Stimulated activated CD4-positive, alpha-beta T cell treated with anti-CD3 and anti-CD28 coated beads, Interleukin-15, amount 100 ng/mL, for 24 hours (primary cell): ENCODE measurements around the gene TINAGL1.

Experiments
- DNase-seq: peaks from one replicate; pipeline ENCODE4 v3.0.0-alpha.2; 2020

The TINAGL1 gene, protein sequence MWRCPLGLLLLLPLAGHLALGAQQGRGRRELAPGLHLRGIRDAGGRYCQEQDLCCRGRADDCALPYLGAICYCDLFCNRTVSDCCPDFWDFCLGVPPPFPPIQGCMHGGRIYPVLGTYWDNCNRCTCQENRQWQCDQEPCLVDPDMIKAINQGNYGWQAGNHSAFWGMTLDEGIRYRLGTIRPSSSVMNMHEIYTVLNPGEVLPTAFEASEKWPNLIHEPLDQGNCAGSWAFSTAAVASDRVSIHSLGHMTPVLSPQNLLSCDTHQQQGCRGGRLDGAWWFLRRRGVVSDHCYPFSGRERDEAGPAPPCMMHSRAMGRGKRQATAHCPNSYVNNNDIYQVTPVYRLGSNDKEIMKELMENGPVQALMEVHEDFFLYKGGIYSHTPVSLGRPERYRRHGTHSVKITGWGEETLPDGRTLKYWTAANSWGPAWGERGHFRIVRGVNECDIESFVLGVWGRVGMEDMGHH

DNA sequence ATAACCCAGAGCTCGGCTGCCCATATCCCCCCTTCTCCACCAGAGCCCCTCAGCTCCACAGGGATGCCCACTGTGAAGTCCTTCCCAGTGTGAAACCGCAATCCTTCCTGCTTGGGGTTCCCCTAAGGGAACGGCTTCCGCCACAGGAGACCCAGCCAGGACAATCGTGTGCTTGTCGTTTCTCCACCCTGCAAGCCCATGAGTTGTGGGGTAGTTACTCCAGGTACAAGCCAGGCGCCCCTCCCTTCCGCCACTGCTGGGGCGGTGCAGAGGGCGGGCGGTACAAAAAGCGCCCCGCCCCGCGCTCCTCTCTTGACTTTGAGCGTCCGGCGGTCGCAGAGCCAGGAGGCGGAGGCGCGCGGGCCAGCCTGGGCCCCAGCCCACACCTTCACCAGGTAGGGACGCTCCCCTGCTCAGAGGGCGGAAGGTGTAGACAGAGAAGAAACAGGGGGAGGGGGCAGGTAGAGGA lies at the start of gene TINAGL1:
TSS of gene TINAGL1 (plus strand) at position 315 of the 469 bp plus-strand sequence. CDS start 634 bp downstream, outside the sequence.
- DNase-seq: no peak

DNA sequence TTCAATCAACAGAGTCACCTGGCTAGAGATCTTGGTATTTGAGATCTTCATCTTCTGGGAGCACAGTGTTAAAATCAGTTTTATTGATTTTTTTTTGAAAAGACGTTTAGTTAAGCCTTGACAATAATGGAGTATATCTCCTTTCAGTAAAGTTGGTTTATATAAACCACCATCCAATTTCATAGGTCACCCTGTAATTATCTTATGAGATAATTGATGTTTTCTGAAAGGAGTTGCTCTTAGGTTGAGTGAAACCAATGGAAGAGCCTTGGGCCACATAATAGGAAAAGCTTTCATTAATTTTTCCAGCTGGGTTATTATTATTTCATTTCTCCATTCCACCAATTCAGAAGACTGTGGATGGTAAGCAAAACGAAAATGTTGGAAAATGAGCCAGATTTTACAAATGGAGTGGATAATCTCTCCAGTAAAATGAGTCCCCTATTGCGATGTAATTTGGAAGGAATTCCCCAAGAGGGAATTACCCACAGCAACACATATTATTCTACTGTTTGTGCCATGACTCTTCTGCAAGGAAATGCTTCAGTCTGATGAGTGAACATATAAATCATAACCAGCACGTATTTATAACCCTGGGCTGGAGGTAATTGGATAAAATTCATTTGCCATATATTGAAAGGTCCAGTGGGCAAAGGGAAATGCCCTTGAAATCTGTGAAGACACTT lies 46.2 kb upstream of the TINAGL1 start:
- DNase-seq: no peak

DNA sequence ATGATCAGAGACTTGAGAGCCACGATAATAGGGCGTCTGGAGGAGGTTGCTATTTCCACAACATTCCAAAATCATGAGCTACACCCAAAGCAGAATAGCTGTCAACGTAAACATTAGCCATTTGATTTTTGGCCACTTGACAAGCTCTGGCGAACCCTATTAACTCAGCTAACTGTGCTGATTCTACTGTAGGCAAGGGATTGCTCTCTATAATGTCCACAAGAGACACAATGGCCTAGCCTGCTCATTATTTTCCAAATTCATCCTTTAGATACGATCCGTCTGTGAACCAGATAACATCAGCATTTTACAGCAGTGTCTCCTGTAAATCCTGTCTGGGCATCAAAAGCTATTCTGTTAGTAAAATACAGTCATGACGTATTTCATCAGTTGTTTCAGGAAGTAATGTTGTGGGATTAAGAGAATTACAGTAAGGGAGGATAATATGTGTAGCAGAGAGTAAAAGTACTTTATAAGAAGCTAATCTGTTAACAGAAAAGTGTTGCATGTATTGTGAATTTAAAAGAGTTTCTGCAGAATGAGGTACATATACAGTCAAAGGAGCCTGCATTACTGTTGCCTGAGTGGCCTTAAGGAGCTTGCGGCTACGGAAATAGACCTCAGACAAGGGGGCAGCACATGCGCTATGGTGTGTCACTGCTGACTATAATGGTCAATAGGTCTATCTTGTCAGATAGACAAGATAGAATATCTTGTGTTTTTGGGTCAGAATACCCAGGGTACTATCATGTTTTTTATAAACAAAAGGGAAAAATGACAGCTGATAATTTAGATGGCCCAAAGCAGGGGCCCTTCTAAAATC lies 44.9 kb upstream of the TINAGL1 start:
- DNase-seq: no peak

DNA sequence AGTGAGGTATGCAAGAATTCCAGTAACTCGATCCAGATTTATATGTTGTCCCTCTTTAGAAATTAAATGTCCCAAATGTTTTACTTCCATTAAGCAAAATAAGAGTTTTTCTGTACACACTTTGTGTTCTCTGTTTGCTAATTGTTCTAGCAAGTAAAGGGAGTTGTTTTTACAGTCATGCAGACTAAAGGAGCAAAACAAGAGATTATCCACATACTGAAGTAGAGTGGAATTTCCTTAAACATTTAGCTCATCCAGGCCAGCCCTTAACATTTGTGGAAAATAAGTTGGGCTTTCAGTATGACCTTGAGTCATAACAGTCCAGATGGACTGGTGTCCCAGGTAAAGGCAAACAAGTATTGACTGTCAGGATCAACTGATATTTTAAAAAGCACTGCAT lies 44.1 kb upstream of the TINAGL1 start:
- DNase-seq: no peak

DNA sequence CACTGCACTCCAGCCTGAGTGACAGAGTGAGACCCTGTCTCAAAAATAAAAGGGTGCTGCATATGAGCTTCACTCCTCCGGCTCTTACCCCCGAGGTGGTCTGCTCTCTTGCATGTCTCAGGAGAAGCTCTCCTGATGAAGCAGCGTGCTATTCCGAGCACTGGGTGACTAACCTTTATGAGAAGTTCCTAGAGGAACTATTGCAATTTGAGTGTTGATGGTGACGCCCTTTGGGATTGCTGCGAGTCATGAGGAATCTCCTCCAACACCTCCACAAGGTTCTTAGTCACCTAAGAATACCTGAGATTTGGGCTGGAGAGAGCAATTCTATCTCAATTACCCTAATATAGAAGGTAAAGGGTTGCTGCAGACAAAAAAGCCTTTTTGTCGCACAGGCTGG lies 40.8 kb upstream of the TINAGL1 start:
- DNase-seq: no peak

DNA sequence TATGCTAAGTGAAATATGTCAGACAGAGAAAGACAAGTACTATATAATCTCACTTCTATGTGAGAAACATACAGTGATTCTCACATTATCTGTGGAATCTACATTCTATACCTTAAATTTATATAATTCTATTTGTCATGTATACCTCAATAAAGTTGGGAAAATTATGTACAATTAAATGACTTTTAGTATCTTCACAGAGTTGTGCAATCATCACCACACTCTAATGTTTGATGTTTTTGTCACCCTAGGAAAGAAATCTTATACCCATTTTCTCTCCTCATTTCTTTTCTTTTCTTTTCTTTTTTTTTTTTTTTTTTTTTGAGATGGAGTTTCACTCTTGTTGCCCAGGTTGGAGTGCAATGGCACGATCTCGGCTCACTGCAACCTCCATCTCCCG lies 37.0 kb upstream of the TINAGL1 start:
- no peak for DNase-seq

DNA sequence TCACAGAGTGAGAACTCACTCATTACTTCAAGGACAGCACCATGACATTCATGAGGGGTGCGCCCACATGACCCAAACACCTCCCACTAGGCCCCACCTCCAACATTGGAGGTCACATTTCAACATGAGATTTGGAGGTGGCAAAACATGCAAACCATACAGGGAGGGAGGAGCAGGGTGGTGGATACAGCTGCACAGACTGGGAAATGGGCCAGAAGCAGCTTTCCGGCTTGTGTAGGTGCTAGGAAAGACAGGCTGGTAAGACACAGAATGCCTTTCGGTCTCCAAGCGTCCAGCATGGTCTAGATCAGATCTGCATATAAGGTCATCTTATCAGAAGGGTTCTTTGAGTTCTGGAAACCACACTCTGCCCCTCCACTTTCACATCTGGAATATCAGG lies 35.1 kb upstream of the TINAGL1 start:
- DNase-seq: no peak

DNA sequence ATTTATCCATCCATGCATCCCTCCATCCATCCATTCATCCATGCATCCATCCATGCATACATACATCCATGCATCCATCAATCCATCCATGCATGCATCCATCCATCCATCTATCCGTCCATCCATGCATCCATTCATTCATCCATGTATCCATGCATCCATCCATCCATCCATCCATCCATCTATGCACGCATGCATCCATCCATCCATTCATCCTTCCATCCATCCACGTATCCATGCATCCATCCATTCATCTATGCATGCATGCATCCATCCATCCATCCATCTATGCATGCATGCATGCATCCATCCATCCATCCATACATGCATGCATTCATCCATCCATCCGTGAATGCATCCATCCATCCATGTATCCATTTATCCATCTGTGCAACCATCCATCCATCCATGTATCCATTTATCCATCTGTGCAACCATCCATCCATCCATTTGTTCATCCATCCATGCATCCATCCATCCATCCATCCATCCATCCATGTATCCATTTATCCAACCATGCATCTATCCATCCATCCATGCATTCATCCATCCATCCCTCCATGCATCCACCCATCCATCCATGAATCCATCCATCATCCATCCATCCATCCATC lies 30.3 kb upstream of the TINAGL1 start:
- no peak for DNase-seq

DNA sequence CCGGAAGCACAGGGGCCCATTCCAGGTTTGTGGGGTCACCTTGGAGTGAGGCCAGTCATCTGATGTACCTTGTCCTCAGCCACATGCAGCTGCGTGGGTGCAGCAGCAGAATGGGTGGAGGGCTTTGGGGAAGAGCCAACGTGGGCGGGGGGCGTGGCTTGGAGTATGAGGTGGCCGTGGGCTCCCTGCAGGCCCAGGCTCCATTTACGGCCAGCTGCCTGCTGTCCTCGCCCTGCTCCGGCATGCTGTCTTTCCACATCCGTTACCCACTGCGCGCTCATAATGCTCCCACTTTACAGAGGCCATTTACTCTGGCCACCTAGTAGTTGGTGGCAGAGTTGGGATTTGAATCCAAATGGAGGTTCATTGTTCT lies 27.8 kb upstream of the TINAGL1 start:
- DNase-seq: peak; percentile 11

DNA sequence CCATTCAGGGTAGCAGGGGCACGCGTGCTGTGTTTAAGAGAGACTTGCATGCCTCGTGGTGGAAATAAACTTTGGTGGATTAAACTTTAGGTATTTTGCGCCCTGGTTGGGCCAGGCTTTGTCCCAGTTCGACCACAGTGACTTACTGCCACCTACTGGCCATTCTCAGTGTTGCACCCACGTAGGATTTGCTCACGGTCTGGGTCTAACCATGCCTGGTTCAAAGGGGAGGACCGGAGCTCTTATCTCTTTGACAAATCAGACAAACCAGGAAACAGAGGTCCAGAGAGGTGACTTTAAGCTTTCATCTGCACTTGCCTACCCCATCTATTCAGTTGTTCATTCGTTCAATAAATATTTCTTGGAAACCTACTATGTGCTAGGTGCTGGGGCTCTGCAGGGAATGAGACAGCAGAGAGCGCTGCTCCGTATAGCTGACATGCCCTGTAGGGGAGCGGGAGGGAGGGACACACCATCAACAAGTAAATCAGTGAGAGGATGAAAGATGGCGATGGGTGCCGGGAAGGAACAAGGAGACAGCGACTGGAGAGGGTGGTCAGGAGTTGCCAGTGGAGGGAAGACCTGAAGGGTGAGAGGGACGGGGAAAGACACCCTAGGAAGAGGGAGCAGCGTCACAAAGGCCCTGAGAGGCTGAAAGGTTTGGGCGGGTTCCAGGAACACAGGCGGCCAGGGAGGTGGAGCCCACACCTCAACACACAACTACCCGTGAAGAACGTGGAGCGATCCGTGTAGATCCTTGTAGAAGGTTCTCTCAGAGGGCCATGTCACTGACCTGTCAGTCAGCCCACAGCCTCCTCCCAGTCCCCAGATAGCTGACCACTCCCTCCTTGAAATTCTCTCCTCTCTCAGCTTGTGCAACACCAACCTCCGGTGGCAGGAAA lies 27.2 kb upstream of the TINAGL1 start:
- peak; percentile 90 for DNase-seq

DNA sequence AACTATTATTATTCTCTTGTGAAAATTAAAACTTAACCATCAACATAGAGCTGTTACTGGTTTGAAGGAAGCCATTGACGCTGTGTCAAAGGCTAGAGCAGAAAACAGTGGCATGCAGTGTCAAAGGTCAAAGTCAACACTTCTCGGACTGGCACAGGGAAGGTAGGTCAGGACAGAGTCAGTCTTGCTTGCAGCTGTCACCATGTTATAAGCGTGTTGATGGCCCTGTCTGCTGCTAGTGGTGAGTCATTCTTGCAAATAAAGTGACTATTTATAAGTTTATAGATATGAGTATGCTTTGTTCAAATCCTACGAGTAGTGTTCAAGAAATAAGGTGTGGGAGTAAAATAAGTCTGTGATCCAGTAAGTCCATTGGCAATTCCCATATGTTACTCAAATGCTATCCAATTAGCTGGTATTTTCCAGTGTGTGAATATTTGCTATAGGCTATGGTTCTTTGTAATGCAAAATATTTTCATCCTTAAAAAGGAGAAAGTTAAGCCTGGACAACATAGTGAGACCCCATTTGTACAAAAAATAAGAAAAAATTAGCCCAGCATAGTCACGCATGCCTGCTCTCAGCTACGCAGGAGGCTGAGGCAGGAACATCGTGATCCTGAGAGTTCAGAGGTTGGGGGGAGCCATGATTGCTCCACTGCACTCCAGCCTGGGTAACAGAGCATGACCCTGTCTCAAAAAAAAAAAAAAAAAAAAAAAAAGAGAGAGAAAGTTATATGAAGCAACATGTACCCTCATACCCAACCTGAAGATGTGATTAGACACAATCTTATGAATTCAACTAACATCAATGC lies 26.3 kb upstream of the TINAGL1 start:
- no peak for DNase-seq

DNA sequence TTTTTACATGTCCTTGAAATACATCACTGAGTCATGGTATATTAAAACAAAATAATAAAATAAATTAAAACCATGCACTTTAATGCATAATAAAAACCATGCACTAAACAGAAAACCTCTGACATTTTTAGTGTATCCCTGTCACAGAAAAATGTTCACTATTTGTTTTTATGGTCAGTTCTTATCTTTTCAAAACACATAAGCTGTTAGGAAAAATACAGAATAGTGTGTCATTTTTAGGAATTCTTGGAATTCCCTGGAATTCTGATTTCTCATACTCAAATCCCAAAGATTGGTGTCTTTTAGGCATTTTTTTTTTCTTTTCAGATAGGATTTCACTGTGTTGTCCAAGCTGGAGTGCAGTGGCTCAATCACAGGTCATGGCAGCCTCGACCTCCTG lies 25.1 kb upstream of the TINAGL1 start:
- DNase-seq: no peak

DNA sequence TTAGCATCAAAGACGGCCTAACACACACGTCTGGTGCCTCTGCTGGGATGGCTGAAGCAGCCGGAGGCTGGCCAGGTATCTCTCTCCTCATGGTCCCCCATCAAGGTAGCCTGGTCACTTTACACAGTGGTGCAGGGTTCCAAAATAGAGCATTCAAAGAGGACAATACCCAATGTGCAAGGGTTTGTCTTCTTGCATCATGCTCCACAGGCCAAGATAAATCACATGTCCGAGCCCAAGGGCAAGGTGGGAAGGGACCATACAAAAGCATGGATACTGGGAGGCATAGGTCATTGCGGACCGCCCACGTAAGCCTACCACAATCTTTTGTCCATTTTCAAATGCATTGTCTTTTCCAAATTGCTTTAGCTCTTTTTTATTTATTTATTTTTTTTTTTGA lies 23.8 kb upstream of the TINAGL1 start:
- DNase-seq: no peak

DNA sequence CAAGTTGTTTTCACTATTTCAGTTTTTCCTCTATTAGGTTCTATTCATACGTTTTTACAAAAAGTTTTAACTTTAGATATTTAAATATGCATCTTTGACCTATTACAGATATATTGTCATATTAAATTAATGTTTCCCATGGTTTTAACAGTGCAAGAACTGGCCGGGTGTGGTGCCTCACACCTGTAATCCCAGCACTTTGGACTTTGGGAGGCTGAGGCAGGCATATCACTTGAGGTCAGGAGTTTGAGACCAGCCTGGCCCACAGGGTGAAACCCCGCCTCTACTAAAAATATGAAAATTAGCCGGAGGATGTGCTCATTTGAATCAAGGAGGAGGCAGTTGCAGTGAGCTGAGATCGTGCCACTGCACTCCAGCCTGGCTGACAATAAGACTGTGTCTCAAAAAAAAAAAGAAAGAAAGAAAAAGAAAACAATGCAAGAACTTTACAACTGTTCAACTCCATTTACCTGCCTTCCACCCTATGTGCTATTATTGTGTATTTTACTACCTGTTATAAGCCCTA lies 19.8 kb upstream of the TINAGL1 start:
- no peak for DNase-seq

DNA sequence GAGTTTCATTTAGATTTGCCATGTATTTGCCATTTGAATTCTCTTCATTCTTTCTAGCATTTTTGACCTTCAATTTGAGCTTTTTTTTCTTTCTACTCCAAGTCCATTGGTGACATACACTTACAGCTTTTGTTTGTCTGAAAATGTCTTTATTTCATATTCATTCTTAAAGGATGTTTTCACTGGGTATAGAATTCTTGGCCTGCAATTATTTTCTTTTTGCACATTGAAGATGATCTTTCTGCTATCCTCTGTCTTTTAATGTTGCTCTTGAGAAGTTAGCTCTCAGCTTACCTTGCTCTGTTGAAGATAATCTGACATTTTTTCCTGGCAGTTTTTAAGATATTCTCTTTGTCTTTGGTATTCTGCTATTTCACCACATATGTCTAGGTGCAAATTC lies 16.6 kb upstream of the TINAGL1 start:
- no peak for DNase-seq

DNA sequence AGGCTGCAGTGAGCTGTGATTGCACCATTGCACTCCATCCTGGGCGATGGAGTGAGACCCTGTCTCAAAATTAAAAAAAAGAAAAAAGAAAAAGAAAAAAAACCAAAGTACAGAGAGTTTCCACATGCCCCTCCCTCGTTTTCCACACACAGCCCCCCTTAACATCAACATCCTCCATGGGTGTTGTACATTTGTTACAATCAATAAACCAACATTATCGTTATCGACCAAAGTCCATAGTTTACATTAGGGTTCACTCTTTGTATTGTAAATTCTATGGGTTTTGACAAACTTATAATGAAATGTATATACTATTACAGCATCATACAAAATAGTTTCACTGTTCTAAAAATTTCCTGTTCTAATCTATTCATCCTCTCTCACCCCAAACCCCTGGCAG lies 15.9 kb upstream of the TINAGL1 start:
- DNase-seq: no peak

DNA sequence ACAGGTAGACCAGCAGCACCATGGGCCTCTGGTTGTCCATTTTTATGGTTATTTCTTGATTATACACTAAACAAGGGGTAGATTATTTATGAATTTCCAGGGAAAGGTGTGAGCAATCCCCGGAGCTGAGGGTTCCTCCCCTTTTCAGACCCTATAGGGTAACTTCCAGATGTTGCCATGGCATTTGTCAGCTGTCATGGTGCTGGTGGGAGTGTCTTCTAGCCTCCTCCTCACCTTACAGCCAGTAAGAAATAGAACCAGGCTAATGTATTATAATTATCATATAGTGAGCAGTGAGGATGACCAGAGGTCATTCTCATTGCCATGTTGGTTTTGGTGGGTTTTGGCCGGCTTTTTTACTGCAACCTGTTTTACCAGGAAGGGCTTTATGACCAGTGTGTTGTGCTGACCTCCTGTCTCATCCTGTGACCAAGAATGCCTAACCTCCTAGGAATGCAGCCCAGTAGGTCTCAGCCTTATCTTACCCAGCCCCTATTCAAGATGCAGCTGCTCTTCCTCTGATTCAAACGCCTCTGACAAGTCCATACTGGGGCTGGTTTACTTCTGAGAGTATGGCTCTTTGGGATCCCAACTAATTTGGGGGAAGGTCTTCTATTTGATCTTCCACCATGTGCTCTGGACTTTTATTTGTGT lies 13.5 kb upstream of the TINAGL1 start:
- DNase-seq: no peak

DNA sequence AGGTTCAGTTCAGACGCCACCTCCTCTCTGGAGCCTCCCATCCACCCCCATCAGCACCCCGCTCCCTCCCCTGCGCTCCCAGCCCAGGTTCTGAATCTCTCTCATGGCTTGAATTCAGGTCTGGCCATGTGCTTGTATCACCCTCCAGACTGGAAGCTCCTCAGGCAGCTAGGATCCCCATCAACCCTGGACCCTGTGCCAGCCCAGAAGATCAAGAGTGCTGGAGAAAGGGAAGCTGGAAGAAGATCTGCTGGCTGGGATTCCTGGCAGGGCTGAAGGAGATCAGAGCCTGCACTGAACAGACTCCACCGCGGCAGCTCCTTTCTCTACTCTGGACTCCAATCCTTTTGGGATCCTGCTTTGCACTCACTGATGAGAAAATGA lies 11.7 kb upstream of the TINAGL1 start:
- no peak for DNase-seq

DNA sequence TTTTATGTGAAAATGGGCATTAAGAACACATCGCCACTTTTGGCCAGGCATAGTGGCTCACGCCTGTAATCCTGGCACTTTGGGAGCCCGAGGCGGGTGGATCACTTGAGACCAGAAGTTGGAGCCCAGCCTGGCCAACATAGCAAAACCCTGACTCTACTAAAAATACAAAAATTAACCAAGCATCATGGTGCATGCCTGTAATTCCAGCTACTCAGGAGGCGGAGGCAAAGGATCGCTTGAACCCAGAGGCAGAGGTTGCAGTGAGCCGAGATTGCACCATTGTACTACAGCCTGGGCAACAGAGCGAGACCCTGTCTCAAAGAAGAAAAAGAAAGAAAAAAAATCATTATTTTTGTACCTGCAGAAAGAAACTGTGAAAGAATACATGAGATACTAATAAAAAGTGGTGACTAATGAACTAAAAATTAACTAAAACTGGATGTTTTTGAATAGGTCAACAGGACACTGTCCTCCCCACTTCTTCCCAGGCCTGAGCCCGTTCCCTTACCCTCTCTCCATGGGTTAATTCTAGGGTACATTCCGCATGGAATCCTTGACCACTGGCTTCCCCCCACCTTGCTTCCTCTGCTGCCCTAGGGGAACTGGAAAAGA lies 8.3 kb upstream of the TINAGL1 start:
- DNase-seq: no peak
